Fibroblast of the aortic adventitia (primary cell): Measurements from ENCODE around the gene CCDC27. TPM values are rescaled to one million over a fixed set of nuclear protein-coding genes. Genes with fewer than 3 reads are reported as not detected.
A peak's percentile ranks its signal among the peaks of the same experiment; 100 is the strongest.
"Not testable (repeated sequence)": the region's sequence is repeated elsewhere in the genome, so short reads cannot be mapped to it uniquely, and the experiment has no call there.

Experiments
- DNase-seq: peaks from one replicate; pipeline ENCODE4 v3.0.0-alpha.2; 2010; ENCODE audit warnings: low read depth
- H3K4me3 ChIP-seq: 2 replicates; pipeline ENCODE4 v1.5.1; 2011; ENCODE audit warnings: low read depth, mild to moderate bottlenecking, control low read depth, low read length, moderate library complexity
- CTCF ChIP-seq: IDR thresholded peaks from 2 replicates; pipeline ENCODE4 v1.5.1; 2011; ENCODE audit warnings: mild to moderate bottlenecking, low read length, control low read depth, inconsistent platforms; ENCODE audit not compliant: insufficient read depth
- total RNA-seq: library from RNA; depleted of rRNA; stranded (reverse); fragments of >200 nt; gene quantifications from 2 replicates; pipeline ENCODE4 v1.2.3, GENCODE V29; 2012; ENCODE audit warnings: low replicate concordance

The CCDC27 gene
- total RNA-seq, 1 donor, result not detected

GRCh38 chr1:3790952-3791351 lies 38.7 kb downstream of the CCDC27 start:
- H3K4me3 ChIP-seq, result no peak overlapping the region
- no peak for DNase-seq
- no peak for TF ChIP-seq CTCF

GRCh38 chr1:3795453-3796214 lies 43.4 kb downstream of the CCDC27 start:
- no peak for TF ChIP-seq CTCF
- no peak for DNase-seq
- peak overlapping the region; percentile 88 for H3K4me3 ChIP-seq

- DNase-seq, result peak; percentile 89
- TF ChIP-seq CTCF, result no peak
- H3K4me3 ChIP-seq, result peak within 1 kb of the TSS; percentile 88
Measured at GRCh38 chr1:3796215-3797061, 44.2 kb downstream of the CCDC27 start, which contains the start of gene LRRC47. TSS of gene LRRC47 (minus strand) at chr1:3796498. CDS start at chr1:3796476, 22 bp downstream.

- H3K4me3 ChIP-seq, result no peak overlapping the region
- no peak for TF ChIP-seq CTCF
- DNase-seq, result no peak
Measured at GRCh38 chr1:3799976-3800685, 47.9 kb downstream of the CCDC27 start.

- not testable (repeated sequence) for DNase-seq
Measured at GRCh38 chr1:3800795-3801194, 48.5 kb downstream of the CCDC27 start.

GRCh38 chr1:3803905-3804626 lies 51.8 kb downstream of the CCDC27 start:
- H3K4me3 ChIP-seq, result no peak overlapping the region
- no peak for TF ChIP-seq CTCF
- DNase-seq, result peak; percentile 39

More at GRCh38 chr1:3800795-3801194, 48.5 kb downstream of the CCDC27 start:
- not testable (repeated sequence) for H3K4me3 ChIP-seq

GRCh38 chr1:3804627-3804944 lies 52.3 kb downstream of the CCDC27 start:
- not testable (repeated sequence) for H3K4me3 ChIP-seq
- DNase-seq, result peak; percentile 15
